NCI-H187 treated with DMSO at 0.1 percent for 48 hours (cell line): ENCODE results near the gene HHAT.
"Not testable (repeated sequence)": the region's sequence is repeated elsewhere in the genome, so short reads cannot be mapped to it uniquely, and the experiment has no call there.

Experiments
- DNase-seq: peaks from one replicate; lab custom pipeline; 2025; lab: John Stamatoyannopoulos, UW

HHAT gene

DNA sequence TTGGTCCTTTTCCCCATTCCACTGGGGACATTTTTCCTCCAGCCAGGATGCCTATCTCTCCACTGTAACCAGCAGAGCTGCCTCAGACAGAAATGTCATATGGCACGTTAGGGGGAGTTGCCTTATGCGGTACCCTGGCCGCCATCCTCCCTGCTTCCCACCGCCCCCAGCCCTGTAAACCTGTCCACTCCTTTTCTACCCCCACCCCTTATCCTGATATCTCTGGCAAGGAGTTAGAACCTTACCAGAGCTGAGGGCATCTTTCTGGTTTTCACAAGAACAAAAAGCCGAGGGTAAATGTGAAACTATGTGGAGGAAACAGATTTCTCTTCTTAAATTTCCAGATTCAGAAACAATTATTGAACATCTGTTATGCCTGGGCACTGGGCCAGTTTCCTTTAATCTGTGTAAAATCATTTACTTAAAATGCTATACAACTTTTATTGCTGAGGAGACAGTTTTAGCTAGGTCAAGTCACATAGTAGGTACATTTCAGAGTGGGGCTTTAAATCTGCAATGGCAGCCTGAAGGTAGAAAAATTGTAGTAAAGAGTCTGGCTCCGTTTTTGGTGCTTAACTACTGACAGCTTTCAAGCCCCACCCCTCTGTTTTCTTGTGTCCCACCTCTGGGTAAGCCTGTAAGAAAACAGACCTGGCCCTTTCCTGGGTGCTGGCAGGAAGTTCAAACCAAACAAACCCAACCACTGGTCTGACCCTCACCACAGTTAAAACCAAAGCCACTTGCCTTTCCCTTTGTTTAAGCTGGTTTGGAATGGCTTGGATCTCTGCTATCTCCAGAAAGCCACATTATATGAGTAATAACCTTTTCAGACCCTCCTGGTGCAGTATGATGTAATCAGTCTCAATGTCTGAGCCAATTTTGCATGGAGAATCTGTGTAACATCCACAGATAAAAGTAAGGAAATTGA lies 319.0 kb downstream of the HHAT start:
- DNase-seq = no peak

DNA sequence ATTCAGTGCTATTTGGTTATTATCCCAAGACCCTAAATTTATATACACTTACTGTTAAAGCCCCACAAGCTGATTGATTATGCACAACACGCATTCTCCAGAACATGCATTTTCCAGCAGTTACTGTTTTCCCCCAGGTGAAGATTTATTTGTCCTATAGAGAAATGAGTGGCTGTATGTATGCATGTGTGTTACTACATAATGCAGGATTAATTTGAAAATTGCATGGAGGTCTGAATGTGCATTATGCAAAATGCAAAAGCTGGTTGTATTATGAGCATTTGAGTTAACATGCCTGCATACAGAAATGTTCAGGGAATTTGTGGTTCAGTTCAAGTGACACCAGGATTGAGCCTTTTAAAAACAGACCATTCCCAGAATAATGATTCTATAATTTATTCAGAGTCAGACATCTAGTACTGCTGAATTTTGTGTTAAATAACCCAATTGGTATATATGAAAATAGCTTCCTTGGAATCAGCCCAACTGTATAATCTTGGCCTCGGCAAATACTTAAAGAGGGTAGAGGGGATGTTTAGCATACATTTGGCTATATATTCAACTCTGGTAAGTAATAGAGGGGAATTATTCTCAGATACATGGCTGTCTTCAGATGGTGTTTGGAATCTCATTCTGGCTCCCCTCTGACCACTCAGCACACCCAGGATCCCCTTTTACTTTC lies 320.0 kb downstream of the HHAT start:
- no peak for DNase-seq

DNA sequence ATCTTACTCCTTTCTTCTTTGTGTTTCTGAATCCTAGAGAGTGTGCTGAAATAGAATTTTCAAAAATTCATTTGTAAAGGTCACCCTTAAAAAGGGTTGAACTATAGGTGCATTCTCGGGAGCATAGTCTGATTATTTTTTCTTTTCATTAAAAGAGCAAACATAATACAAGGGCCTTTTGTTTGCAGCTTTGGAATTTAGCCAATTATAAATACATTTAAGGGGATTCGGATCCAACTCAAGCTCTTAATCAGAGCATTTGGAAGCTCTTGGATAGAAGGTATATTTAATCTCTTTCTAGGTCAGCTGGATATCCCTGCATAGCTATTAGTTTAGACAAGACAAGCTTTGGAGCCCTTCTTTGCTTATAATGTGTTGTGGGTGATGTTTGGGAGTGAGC lies 321.7 kb downstream of the HHAT start:
- no peak for DNase-seq

DNA sequence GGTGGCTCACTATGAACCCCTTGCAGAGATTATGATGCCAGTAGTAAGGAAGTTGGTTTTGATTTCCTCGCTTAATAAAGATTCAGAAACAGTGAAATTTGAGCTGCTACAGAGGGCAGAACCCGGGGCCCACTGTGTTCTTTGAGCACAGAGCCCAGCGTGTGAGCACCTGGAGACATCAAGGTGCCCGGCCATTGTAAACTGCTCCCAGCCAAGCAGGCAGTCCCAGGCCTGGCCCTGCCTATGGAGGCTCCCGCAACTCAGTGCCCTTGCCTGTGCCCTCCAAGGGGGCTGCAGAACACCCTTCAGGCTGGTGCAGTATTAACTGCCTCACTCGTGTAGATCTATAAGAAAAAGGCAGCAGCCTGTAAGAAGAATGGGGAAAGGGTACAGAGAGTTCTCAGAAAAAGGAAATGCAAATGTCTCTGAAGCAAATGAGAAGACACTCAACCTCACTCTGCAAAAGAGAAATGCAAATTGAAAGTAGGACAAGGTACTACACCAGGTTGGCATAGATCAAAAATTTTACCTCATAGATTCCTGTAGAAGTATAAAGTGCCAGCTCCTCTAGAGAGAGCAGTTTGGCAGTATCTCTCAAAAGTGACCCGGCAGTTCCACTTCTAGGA lies 323.7 kb downstream of the HHAT start:
- DNase-seq = no peak

DNA sequence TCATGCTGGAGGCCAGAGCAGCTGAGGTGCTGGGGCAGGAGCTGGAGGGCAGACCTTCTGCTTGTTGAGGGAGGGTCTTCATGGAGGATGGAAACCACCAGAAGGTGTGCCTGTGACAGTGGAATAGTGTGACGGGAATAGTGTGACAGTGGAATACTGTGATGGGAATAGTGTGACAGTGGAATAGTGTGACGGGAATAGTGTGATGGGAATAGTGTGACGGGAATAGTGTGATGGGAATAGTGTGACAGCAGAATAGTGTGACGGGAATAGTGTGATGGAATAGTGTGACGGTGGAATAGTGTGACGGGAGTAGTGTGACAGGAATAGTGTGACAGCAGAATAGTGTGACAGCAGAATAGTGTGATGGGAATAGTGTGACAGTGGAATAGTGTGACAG lies 325.1 kb downstream of the HHAT start:
- DNase-seq = no peak

DNA sequence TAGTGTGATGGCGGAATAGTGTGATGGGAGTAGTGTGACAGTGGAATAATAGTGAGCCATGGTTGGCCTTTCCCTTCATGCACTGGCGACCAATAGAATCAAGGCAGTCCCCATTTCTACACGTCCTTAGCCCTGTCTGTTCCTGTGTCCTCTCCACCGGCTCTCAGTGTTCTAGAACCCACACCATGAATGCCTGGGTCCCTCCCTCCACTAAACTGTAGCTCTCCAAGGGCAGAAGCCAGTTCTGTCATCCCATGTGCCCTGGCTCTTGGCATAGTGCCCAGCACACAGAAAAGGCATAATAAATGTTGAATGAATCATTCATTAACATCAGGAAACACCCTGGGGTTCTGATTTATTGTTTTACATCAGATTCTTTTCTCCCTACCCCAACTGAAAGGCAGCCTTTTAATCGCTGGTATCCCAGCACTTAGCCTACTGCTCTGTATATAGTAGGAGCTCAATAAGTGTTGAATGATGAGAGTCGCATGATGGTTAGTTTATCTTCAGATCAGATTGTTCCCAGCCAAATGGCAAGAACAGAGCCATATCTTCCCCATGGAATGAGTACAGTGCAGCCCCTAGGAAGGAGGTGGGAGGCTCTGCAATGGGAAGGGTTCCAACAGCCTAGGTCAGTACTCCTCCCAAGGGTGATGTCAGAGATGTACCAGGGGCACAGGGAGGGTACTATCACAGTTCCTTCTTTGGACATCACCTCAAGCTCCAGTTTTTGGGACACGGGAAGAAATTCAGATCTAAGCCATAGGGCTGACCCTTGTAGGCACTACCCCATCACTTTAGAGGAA lies 325.7 kb downstream of the HHAT start:
- DNase-seq = no peak

DNA sequence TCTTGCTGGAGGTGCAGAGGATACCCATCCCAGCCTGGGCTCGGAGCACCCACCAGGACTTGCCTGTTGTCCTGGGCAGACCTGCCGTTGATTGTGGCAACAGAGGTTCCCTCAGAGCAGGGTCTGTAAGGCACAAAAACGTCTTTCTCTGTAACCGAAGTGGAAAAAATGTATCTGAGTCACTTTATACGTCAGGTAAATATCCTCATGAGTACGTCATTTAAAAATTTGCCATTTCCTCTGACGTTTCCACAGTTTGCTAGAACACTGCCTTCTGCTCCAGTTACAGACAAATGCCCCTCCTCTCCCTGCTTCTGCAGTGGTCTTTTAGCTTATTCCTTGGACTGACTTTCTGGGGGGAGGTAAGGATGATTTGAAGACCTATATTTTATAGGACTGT lies 326.8 kb downstream of the HHAT start:
- DNase-seq = no peak

DNA sequence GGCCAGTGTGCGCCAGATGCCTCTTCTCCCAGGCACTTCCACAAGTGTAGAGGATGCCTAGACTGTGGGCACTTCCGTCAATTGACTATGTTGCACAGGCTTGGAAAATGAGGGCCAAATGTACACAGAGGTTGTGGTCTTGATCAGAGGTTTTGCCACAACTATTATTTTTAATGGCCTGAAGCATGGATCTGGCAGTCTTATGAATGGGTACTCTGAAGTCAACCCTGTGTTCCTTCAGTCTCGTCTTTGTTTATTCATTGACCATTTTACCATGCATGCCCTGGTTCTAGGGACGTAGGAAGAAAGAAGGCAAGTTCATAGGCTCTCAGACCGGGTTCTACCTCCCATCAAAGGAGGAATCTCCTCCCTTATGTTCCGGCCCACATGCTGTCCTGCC lies 329.1 kb downstream of the HHAT start:
- DNase-seq = no peak

DNA sequence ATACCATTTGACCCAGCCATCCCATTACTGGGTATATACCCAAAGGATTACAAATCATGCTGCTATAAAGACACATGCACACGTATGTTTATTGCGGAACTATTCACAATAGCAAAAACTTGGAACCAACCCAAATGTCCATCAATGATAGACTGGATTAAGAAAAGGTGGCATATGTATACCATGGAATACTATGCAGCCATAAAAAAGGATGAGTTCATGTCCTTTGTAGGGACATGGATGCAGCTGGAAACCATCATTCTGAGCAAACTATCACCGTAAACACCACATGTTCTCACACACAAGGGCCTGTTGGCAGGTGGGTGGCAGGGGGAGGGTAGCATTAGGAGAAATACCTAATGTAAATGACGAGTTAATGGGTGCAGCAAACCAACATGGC lies 332.8 kb downstream of the HHAT start:
- not testable (repeated sequence) for DNase-seq

DNA sequence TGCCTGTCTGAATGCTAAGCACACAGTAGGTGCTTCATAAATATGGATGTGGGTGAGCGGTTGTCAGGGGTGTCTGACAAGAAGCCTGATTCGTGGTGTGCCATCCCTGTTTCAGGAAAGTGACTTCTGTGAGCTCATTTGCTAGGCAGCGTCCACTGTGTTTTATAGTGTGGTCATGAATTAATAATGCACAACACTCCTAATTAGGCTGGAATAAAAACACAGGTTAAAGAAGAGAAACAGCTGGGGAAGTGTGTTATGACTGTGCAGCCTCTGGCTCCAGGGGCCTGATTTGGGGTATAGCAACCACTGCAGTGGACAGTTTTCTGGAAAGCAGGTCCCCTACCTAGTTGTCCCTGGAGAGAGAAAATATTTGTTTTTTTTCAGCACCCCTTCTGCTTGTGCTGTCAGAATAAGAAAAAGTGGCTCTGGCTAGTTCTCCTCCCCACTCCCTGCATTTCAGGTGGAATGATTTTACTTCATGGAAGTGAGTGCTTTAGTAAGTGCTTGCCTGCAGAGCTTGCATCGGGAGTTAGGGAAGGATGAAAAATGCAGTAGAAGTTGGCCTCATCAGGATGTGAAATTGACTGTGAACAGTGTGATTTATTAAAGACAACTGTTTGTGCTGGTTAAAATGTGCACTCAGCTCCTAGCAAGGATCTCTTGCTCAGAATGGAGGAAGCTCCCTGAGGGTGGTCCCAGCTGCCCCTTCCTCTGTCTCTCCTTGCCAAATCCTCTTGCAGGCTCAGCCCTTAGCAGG lies 333.8 kb downstream of the HHAT start:
- no peak for DNase-seq

DNA sequence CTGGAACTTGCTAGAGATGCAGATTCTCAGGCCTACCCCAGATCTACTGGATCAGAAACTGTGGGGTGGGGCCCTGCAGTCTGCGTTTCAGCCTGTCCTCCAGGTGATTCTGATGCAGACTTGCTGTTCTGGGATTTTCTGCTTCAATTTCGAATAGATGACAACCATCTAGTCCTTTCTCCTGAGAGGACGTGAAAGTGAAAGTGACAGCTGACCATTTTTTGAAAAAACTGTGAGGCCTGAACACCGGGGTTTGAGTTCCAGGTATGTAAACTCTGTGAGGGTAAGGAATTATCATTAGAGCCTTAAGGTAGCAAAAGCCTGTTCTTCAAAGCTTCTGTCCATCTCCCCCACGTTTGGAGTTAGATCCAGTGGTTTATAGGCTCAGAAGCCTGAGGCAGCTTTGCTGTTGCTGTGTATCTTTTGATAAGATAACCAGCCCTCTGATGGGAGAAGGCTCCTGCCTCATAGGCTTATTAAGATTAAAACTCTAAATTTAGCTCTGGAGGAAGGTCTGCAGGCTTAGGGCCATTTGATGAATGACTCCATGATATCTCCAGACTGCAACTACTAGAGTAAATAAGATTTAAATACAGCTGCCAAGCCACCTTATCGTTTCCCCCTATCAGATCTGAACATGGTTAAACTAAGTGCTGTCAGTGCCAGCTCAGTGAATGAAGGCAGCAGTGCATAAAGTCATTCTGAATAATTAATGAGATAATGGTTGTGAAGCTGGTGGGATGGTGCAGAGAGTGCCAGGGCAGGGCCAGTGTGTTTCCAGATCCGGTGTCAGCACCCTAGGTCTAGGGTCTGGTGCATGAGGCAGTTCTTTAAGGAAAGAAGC lies 335.2 kb downstream of the HHAT start:
- peak; percentile 16 for DNase-seq

DNA sequence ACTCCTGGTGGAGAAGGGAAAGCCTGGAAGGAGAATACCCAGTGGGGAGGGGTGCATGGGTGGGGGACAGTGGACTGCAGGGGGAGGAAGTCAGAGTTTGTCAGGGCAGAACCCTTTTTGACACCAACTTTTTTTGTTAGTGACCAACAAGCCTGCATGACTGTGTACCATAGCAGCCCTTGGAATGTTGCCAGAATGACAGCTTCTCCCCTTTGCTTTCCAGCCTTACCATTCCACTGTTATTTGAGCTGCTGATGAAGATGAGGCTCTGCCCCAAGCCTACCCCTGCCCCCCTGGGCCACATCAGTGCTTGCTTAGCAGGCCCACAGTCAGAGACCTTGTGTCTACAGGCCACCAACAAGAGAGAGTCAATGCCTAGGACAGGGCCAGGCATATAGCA lies 341.2 kb downstream of the HHAT start:
- DNase-seq = no peak

DNA sequence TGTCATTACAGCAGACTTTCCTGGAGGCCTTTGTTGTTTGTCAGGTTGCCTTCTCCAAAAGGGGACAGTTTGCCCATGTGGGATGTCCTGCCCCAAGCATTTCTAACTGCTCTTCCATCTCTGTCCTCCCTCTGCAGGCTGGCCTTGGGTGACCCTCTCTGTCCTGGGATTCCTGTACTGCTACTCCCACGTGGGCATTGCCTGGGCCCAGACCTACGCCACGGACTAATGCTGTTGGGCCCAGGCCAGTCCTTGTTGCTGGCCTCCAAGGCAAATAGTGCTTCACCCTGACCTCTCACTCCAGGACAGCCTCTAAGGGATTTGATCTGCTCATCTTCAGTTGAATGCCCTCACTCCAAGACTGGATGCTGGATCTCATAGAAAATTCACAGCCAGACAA lies 345.4 kb downstream of the HHAT start:
- no peak for DNase-seq

DNA sequence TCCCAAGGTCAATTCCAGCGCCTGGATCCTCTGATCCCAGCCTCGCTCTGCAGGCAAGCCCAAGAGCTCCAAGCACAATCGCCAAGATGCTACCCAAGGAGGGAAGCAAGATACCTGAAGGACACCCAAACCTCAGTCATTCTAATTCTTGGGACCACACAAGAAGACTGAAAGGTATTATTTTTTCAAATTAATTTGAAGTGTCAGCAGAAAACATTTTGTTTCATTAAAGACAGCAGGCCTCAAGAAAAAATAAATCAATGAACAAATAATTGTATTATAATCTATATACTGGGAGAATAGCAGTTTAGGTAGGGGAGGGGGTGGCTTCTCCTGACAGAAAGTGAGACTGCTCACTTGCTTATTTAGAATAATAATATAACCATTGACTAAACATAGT lies 347.8 kb downstream of the HHAT start:
- DNase-seq = no peak

DNA sequence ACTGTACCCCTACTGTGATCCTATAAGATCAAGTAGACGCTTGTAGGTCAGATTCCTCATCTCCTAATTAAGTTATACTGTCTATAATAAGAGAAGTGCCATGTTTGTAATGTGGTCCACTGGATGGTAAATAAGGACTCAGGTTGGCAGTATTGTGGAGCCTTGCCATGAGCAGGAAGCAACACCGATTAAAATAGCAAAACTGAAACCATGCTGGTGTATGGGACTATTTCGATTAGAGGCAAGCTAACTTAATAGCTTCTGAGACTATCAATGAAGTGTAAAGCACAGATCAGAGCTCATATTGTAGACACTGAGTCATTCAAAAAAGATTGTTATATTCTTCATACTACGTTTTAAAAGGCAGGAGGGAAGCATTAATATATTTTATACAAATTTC lies 348.8 kb downstream of the HHAT start:
- no peak for DNase-seq

DNA sequence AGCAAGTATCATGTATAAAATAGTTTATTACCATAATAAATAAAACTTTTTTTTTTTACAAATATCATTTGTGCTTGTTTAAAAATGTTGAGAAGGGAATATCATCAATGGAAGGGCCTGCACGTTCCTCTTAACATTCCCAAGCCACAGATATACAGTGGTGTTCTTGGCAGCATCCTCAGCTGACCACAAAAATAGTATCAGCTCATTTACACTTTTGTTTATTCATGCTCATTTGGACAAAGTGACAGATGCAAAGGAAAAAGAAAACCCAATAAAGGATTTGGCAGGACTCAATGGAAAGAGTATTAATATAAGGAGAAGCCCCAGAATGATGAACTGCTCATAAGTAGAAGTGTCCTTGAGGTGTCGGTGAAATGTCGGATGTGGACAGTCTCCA lies 349.6 kb downstream of the HHAT start:
- no peak for DNase-seq

DNA sequence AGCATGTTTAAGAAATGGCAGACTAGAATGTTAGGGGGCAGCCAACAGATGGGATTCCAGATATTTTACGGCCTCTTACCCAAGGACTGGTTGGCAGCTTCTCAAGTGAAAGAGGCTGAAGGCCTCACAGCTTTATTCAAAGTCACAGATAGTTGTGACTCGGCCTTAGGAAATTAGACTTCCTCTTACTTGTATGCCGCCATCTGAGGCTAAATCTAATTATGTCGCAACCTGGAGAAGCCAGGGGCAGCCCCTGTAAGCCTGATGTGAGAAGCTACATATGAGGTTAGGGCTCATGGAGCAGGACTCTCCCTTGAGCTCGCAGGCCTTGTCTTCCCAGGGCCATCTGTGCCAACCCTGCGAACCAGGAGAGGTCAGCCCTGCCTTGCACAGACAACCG lies 352.5 kb downstream of the HHAT start:
- DNase-seq = no peak

DNA sequence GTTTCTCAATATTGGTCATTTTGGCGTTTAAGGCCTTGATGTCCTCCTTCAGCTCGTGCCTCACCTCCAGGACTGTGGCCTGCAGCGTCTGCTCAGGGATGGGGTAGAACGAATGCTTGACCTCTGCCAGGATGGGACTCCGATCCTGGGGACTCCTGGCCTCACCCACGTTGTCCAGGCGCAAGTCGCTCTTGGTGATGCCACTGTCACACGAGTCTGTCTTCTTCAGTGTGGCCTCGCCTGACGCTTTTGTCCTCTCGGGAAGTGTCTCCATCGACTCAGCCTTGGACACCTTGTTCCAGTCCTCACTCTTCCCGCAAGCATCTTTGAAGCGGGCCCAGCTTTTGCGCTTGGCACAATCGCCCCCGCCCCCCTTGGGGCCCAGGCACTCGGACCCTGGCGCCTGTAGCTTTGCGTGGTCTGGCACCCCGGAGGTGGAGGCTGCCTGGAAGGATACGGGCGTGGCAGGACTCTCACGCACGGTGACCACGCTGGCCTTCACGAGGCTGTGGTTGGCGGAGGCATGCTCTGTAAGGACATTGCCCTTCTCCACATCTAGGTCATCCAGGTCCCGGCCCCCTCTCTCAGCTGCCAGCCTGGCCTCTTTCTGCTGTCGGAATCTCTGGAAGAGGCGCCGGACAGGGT lies 354.8 kb downstream of the HHAT start:
- DNase-seq = no peak

DNA sequence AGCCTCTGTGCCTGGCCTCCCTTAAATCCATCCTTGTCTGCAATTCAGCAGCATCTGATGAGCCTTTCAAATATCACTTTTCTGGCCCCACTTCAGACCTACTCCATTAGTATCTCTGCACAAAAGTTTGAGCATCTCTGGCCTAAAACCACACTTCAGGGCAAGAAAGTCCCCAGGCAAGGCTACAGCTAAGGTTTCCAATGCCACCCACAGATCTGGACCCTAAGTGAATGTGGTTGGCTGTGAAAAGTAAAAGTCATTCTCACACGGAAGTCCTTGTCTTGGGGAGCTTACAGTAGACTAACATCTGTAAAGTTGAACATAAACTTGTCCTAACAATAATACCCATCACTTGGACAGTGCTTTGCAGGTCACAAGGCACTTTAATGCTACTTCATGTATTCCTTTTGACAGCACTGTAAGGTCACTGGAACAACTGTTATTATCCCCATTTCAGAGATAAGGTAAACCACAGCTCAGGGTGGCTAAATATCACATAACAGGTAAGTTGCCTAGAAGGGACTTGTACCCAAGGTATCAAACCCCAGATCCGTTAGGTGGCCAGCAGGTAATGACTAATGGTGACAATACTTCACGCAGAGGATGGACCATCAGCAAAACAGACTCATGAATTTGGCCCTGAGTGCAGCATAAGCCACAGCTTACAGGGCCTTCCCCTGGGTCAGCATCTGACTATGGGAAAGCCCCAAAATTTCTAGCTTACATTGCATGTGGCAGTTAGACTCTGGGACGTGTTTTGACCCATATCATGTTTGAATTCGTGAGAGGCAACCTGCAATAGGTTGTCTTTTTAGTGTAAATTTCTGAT lies 356.0 kb downstream of the HHAT start:
- DNase-seq = no peak
